Epithelial cell of prostate (primary cell): ENCODE results near the gene SPINK5.

Source experiments
- DNase-seq: peaks from one replicate; pipeline ENCODE4 v3.0.0-alpha.2; 2011; ENCODE audit warnings: low read depth, low spot score
- H3K27ac ChIP-seq: fragments of 450-650 bp; 2 replicates; pipeline ENCODE4 v1.5.1; 2017; ENCODE audit warnings: mild to moderate bottlenecking

Gene SPINK5

DNA sequence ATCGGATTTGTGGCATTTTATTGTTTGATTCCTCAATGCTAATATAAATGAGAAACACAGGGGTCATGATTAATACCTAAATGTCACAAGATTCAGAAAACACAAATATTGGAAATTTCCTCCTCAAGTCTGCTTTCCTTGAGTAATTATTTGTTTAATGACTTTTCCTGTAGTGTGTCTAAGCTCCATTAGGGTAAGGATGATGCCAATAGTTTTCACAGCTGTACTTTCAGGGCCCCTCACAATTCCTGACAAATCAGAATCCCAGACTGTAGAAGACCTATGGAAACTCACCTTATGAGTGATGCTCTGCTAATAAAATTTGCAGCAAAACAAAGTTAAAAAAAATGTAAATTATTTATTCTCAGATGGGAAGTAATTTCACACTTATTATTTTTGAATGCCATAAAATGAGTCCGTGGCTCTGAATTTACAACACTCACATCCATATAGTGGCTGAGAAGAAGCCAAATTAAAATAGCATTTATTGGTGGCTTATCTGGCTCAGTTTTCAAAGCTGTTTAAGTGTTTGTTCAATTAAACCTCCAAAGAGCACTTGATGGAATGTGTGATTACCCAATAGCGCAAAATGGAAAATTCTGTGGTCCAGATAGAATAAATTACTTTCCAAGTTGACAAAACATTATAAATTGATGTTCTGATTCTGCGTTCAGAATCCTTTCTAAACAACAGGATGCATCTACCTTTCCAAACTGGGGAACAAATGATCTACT lies 102.9 kb downstream of the SPINK5 start:
- H3K27ac ChIP-seq = no peak overlapping the region
- no peak for DNase-seq

GRCh38 chr5:148168246-148168645 lies 104.5 kb downstream of the SPINK5 start, which contains the start of gene SPINK14:
Gene SPINK14, plus strand, starts transcription at chr5:148168546. Its CDS starts 1,187 bp downstream, at chr5:148169733.
- no peak within 1 kb of the TSS for H3K27ac ChIP-seq
- no peak for DNase-seq

DNA sequence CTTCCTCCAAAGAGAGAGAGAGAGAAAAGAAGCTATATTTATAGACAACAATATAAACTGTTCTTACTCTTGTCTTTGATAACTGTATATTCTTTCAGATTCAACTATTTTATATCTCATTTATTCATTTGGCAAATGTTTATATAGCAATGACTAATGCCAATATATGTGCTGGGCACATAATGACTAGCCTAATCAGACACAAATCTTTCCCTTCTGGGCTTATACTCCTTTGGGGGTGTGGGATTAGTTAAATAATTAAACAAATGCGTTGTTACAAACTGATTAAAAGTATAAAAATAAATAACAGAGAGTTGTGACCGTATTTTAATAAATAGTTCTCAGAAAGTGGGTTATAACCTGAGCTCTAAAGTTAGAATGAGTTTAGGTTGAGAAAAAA lies 108.6 kb downstream of the SPINK5 start:
- no peak overlapping the region for H3K27ac ChIP-seq
- DNase-seq = no peak

GRCh38 chr5:148176480-148176879 lies 112.7 kb downstream of the SPINK5 start:
- no peak for DNase-seq

GRCh38 chr5:148177207-148177606 lies 113.4 kb downstream of the SPINK5 start:
- H3K27ac ChIP-seq = no peak overlapping the region
- DNase-seq = no peak

More at GRCh38 chr5:148176480-148176879, 112.7 kb downstream of the SPINK5 start:
- no peak overlapping the region for H3K27ac ChIP-seq

GRCh38 chr5:148179234-148179824 lies 115.5 kb downstream of the SPINK5 start:
- DNase-seq = peak; percentile 18
- H3K27ac ChIP-seq = no peak overlapping the region

DNA sequence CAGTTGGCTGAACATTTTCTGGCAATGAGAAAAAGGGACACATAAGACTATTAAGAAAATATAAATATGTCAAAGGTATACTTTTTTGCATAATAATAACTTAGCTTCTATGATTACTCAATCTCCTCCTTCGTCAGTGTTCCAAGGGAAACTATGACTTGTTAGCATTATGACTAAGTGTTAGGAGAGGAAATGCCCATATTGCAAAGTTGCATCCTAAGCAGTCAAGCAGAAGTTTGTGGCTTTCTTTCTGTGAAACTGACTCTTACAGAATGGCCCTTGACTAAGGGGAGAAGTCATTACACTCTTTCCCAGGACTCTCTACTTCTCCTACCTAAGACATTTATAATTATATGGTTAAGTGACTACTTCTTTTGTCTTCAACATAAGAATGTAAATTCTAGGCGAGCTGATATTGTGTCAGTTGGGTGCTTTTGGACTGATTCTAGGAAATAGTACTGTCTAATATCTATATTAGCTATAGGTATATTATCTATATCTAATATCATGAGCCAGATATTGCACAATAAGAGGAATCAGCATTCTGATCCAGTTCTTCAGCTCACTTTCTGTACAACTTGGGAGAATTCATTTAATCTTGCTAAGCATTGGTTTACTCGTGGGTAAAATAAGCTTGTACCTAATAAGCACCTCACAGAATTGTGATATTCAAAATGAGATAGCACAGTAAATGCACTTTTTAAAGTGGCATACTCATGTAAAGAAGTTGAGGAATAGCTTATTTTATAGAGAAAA lies 122.6 kb downstream of the SPINK5 start:
- DNase-seq = peak; percentile 92
- H3K27ac ChIP-seq = peak overlapping the region; percentile 88
